ENCODE results near the gene PRIM1.
"Not testable (repeated sequence)": the region's sequence is repeated elsewhere in the genome, so short reads cannot be mapped to it uniquely, and the experiment has no call there.

The PRIM1 gene

DNA sequence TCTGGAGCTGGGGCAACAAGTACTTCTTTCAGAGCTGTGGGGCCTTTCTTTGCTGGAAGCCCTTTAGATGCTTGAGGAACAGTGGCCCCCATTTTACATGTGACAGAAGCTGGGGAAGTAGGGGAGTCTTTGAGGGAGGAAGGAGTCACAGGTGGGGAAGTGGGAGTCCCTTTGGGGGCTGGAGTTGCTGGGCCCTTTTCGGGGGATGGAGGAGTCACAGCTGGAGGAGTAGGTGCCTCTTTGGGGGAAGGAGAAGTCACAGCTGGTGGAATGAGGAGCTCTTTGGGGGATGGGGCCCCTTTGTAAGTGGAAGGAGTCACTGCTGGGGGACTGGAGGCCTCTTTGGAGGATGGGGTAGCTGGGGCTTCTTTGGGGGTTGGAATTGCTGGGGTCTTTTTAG is 35.7 kb downstream of the PRIM1 start:
- no peak for DNase-seq

GRCh38 chr12:56715798-56716197 is 36.3 kb downstream of the PRIM1 start:
- no peak for DNase-seq

DNA sequence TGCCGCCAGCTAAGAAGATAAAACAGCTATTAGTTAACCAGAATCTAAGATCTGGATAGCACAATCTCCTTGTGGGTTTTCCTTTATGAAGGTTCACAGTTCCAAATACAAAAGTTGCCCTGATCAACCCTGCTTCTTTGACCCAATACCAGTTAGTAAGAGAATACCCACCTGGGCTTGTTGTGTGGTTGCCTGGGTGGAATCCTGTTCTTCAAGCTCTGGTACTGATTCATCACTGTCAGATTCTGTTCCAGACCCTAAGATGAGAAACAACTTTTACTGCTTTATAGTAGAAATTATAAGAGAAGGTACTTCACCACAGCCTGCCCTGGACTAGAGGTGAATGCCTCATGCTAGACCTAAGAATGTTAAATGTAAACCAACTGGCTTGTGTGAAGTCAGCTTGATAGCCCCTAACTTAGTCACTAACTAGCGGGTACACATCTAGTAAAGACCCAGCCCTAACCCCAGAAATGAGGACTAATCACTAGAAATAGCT is 37.6 kb downstream of the PRIM1 start:
- no peak for DNase-seq

DNA sequence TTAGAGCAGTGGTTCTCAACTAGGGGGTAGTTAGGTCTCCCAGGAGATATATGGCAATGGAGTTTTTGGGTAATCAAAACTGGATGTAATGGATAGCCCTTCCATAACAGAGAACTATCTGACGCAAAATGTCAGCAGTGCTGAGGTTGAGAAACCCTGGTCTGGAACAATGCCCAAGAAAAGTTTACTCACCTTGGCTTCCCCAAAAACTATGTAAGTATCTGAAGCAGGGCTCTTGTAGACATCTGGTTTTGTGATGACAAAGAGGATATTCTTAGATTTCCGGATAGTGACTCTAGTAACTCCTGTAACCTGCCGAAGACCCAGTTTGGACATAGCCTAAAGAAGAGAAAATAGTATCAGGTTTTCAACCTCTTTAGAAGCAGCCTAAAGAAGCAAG is 38.8 kb downstream of the PRIM1 start:
- DNase-seq, result no peak

GRCh38 chr12:56709759-56710376 is 42.3 kb downstream of the PRIM1 start:
- no peak for DNase-seq

DNA sequence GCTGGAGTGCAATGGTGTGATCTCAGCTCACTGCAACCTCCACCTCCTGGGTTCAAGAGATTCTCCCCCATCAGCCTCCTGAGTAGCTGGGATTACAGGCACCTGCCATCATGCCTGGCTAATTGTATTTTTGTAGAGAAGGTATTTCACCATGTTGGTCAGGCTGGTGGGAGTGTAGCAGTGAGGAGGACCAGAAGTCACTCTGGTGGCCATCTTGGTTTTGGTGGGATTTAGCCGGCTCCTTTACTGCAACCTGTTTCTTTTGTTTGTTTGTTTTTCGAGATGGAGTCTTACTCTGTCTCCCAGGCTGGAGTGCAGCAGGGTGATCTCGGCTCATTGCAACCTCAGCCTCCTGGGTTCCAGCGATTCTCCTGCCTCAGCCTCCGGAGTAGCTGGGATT is 47.6 kb downstream of the PRIM1 start:
- DNase-seq, result not testable (repeated sequence)

- no peak for DNase-seq
These were observed 53.0 kb downstream of the PRIM1 start for GRCh38 chr12:56699020-56699661.

DNA sequence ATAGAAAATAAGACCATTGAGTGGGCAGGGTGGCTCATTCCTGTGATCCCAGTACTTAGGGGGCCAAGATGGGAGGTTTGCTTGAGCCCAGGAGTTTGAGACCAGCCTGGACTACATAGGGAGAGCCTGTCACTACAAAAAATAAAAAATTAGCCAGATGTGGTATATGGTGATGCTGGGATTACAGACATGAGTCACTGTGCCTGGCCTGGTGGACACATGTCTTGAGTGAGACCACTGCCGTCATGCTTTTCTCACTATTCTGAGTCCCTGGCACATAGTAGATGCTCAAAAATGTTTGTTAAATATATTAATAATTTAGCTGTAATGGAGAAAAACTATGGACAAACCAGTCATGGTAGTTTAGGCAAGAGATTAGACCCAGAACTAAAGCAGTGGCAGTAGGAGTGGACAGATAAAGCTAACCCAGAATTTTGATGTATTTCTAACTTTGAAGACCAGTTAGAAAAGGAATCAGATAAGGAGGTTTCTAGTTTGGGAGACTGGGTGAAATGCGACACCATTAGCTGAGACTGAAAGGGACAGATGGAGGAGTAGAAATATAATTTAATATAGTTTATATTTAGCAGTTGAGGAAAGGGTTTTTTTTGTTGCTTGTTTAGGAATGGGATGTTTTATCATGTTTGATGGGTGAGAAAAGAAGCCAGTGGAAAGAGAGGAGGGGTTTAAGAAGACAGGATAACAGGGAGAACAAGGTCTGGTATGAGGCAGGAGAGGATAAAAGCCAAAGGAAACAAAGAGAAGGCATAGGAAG is 56.6 kb downstream of the PRIM1 start:
- DNase-seq, result no peak

GRCh38 chr12:56694161-56694560 is 58.0 kb downstream of the PRIM1 start:
- no peak for DNase-seq

GRCh38 chr12:56688846-56689109 is 63.3 kb downstream of the PRIM1 start:
- no peak for DNase-seq

GRCh38 chr12:56688129-56688845 is 63.8 kb downstream of the PRIM1 start, which contains the start of gene PTGES3:
Gene PTGES3, minus strand, starts transcription at chr12:56688284. Its CDS starts 285 bp downstream, at chr12:56687999.
- peak; percentile 97 for DNase-seq

- peak; percentile 56 for DNase-seq
These were observed 64.6 kb downstream of the PRIM1 start for GRCh38 chr12:56687223-56688128.

DNA sequence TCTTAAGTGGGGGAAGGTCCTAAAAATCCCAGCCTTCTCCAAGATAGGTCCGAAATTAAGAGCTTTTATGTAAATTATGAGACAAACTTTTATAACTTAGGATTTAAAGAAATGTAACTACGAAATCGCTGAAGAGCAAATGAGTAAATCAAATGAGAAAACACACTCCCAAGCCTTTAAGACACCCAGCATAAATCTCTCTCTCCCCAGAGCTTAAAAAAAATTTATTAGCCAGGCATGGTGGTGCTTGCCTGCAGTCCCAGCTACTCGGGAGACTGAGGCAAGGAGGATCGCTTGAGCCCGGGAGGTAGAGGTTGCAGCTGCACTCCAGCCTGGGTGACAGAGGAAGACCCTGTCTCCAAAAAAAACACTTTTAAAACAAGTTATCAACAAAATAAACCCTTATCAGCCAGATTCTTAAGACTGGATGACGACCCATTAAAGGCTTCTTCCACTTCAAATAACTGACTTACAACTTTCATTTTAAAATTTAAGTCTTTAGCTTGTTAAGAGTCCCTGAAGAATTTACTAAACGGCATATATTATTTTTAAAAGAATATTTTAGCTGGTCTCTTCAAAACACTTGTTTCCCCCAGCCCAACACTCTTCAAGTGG is 67.3 kb downstream of the PRIM1 start:
- DNase-seq, result no peak

- DNase-seq, result no peak
These were observed 69.8 kb downstream of the PRIM1 start for GRCh38 chr12:56682323-56682722.
